IMR-90 (cell line): Measurements from ENCODE around the gene PLXNA4. TPM values are rescaled to one million over a fixed set of nuclear protein-coding genes. Genes with fewer than 3 reads are reported as not detected.
"Not testable (repeated sequence)": the region's sequence is repeated elsewhere in the genome, so short reads cannot be mapped to it uniquely, and the experiment has no call there.

Source experiments
- ATAC-seq: fragments of 200-7000 bp; cut with Tn5 transposase; 2 replicates; pipeline ENCODE4 v1.9.1; 2020; ENCODE audit warnings: low read depth, mild to moderate bottlenecking, moderate library complexity
- BruUV-seq: library from RNA; stranded (reverse); fragments of 400-500 nt; replicated peaks from 2 replicates; lab custom pipeline; 2021; lab: Mats Ljungman, UMichigan
- CTCF ChIA-PET: fragments of 300-600 bp; formaldehyde crosslinking; extraction: SDS; loops from one replicate; lab custom pipeline; 2021; ENCODE audit warnings: antibody characterized with exemption; lab: Yijun Ruan, JAX
- POLR2A ChIA-PET: fragments of 300-600 bp; sonication (Branson Sonifier 250); formaldehyde crosslinking; loops from one replicate; lab custom pipeline; 2022; ENCODE audit warnings: antibody characterized with exemption; ENCODE audit not compliant: unreplicated experiment; lab: Charles Lee
- DNase-seq: peaks from one replicate; pipeline ENCODE4 v3.0.0; 2013
- H2AFZ ChIP-seq: replicated peaks from 2 replicates; pipeline ENCODE3; 2013; ENCODE audit warnings: low read length, mild to moderate bottlenecking; ENCODE audit not compliant: poor library complexity
- H2AK5ac ChIP-seq: 2 replicates; pipeline ENCODE4 v1.6.1; 2013; ENCODE audit warnings: low read depth, low read length, inconsistent platforms
- H2AK9ac ChIP-seq: replicated peaks from 2 replicates; pipeline ENCODE3; 2013; ENCODE audit warnings: mild to moderate bottlenecking, low read depth, low read length, moderate library complexity; ENCODE audit not compliant: poor library complexity
- H2BK120ac ChIP-seq: 2 replicates; pipeline ENCODE4 v1.6.1; 2013; ENCODE audit warnings: low read depth, low read length, inconsistent platforms
- H2BK15ac ChIP-seq: 3 replicates; pipeline ENCODE4 v1.6.1; 2013; ENCODE audit warnings: low read depth, low read length, inconsistent platforms
- H2BK20ac ChIP-seq: 2 replicates; pipeline ENCODE4 v1.6.1; 2013; ENCODE audit warnings: low read depth, mild to moderate bottlenecking, inconsistent platforms, low read length, moderate library complexity
- H2BK5ac ChIP-seq: 2 replicates; pipeline ENCODE4 v1.6.1; 2013; ENCODE audit warnings: mild to moderate bottlenecking, low read depth, low read length, inconsistent platforms; ENCODE audit not compliant: poor library complexity, severe bottlenecking
- H3K14ac ChIP-seq: replicated peaks from 2 replicates; pipeline ENCODE4 v1.6.1; 2013; ENCODE audit warnings: low read depth, low read length, inconsistent platforms
- H3K18ac ChIP-seq: 2 replicates; pipeline ENCODE4 v1.6.1; 2013; ENCODE audit warnings: low read depth, low read length, control low read depth
- H3K23ac ChIP-seq: 2 replicates; pipeline ENCODE4 v1.6.1; 2013; ENCODE audit warnings: low read depth, low read length, inconsistent platforms
- H3K27ac ChIP-seq: 2 replicates; pipeline ENCODE4 v1.5.1; 2013; ENCODE audit warnings: mild to moderate bottlenecking, control low read depth, low read length; ENCODE audit not compliant: insufficient read depth
- H3K27me3 ChIP-seq: 2 replicates; pipeline ENCODE4 v1.6.1; 2013; ENCODE audit warnings: low read length; ENCODE audit not compliant: control insufficient read depth, insufficient read depth
- H3K36me3 ChIP-seq: 2 replicates; pipeline ENCODE4 v1.6.1; 2013; ENCODE audit warnings: low read length, mixed read lengths; ENCODE audit not compliant: control insufficient read depth, insufficient read depth
- H3K4ac ChIP-seq: 2 replicates; pipeline ENCODE4 v1.6.1; 2013; ENCODE audit warnings: low read depth, low read length, inconsistent platforms
- H3K4me1 ChIP-seq: 2 replicates; pipeline ENCODE4 v1.6.1; 2013; ENCODE audit warnings: low read length, mixed read lengths; ENCODE audit not compliant: control insufficient read depth, insufficient read depth
- H3K4me2 ChIP-seq: 2 replicates; pipeline ENCODE4 v1.6.1; 2013; ENCODE audit warnings: low read depth, mild to moderate bottlenecking, control low read depth, low read length, moderate library complexity
- H3K4me3 ChIP-seq: 2 replicates; pipeline ENCODE4 v1.5.1; 2013; ENCODE audit warnings: low read depth, mild to moderate bottlenecking, control low read depth, low read length, moderate library complexity; ENCODE audit not compliant: insufficient read depth
- H3K56ac ChIP-seq: 2 replicates; pipeline ENCODE4 v1.6.1; 2013; ENCODE audit warnings: low read length, inconsistent platforms; ENCODE audit not compliant: insufficient read depth; ENCODE audit errors: extremely low read depth
- H3K79me1 ChIP-seq, 2 experiments: 2 replicates each; pipeline ENCODE4 v1.6.1; 2013; ENCODE audit warnings: low read length in 2 of 2, inconsistent platforms in 1 of 2, low read depth in 1 of 2
- H3K9ac ChIP-seq: 2 replicates; pipeline ENCODE4 v1.6.1; 2013; ENCODE audit warnings: low read depth, low read length, control low read depth
- H3K9me1 ChIP-seq: 2 replicates; pipeline ENCODE4 v1.6.1; 2013; ENCODE audit warnings: low read length, inconsistent platforms; ENCODE audit not compliant: insufficient read depth
- H3K9me3 ChIP-seq: 2 replicates; pipeline ENCODE4 v1.6.1; 2013; ENCODE audit warnings: low read length; ENCODE audit not compliant: control insufficient read depth, insufficient read depth
- H4K20me1 ChIP-seq: 2 replicates; pipeline ENCODE4 v1.6.1; 2013; ENCODE audit warnings: low read length, inconsistent platforms; ENCODE audit not compliant: insufficient read depth
- H4K5ac ChIP-seq: 2 replicates; pipeline ENCODE4 v1.6.1; 2013; ENCODE audit warnings: mild to moderate bottlenecking, low read depth, low read length, control low read depth
- H4K8ac ChIP-seq, 2 experiments: 2 replicates each; pipeline ENCODE4 v1.6.1; 2013; ENCODE audit warnings: low read depth in 2 of 2, low read length in 2 of 2, control low read depth in 1 of 2, inconsistent platforms in 1 of 2
- H4K91ac ChIP-seq: 2 replicates; pipeline ENCODE4 v1.6.1; 2013; ENCODE audit warnings: low read depth, low read length, inconsistent platforms; ENCODE audit not compliant: insufficient read depth
- BHLHE40 ChIP-seq: fragments of 150-350 bp; IDR thresholded peaks from 2 replicates; pipeline ENCODE4 v1.6.1; 2016; ENCODE audit warnings: mild to moderate bottlenecking, low read depth, low read length
- CHD1 ChIP-seq: IDR thresholded peaks from 2 replicates; pipeline ENCODE4 v1.6.1; 2012; ENCODE audit warnings: low read depth, low read length, improper control_type of control experiment
- SMC3 ChIP-seq: fragments of 150-350 bp; IDR thresholded peaks from 2 replicates; pipeline ENCODE4 v1.6.1; 2016; ENCODE audit warnings: low read depth, mild to moderate bottlenecking, antibody characterized with exemption, low read length, moderate library complexity
- WGBS, 2 experiments: methylation state at CpG; one replicate each; pipeline versions ENCODE4 v1.1.5 to v1.1.7; 2013; ENCODE audit warnings: missing lambda C conversion rate in 2 of 2; ENCODE audit not compliant: insufficient read length in 1 of 2; ENCODE audit errors: extremely low coverage in 2 of 2; 5-methylcytosine and 5-hydroxymethylcytosine counted together
- dilution Hi-C: fragments of 300-500 bp; cut with HindIII; formaldehyde crosslinking; loops from one replicate; pipeline ENCODE4 v1.14.3; 2018; ENCODE audit warnings: low sequenced_read_pairs; ENCODE audit not compliant: unreplicated experiment
- in situ Hi-C: fragments of 300-500 bp; cut with MboI; formaldehyde crosslinking; loops from 3 replicates; pipeline ENCODE4 v1.14.3; 2019; ENCODE audit warnings: low sequenced_read_pairs, inconsistent platforms, mixed read lengths
- intact Hi-C: fragments of 100-400 bp; cut with micrococcal nuclease; formaldehyde crosslinking; loops from 2 replicates; pipeline ENCODE4 v1.10.0; 2022
- polyA plus RNA-seq, 3 experiments: library from polyadenylated mRNA; depleted of rRNA; stranded (reverse); fragments of >200 nt; gene quantifications; 2 replicates each; pipeline ENCODE4 v1.2.3, GENCODE V29; 2012; ENCODE audit warnings: low replicate concordance in 1 of 3
- total RNA-seq: library from RNA; depleted of rRNA; stranded (reverse); fragments of >200 nt; gene quantifications from 2 replicates; pipeline ENCODE4 v1.2.3, GENCODE V29; 2012

Gene PLXNA4
- total and polyA plus RNA-seq, 2 of the 4 experiments (the other 2 are of a cell fraction): under 0.01 TPM

GRCh38 chr7:132168239-132168638, 408.0 kb downstream of the PLXNA4 start:
- H2AFZ ChIP-seq: peak overlapping the region; percentile 43
- H3K36me3 ChIP-seq: no peaks in the 10 kb centered on the region
- H2BK20ac ChIP-seq: no peak overlapping the region
- intact Hi-C loops: no loop called here
- H3K4me3 ChIP-seq: no peak overlapping the region
- H4K5ac ChIP-seq: no peak overlapping the region
- no TSS peak for BruUV-seq
- H3K56ac ChIP-seq: no peak overlapping the region
- no peaks in the 10 kb centered on the region for H3K9me1 ChIP-seq
- no peak overlapping the region for H3K23ac ChIP-seq
- no peaks in the 10 kb centered on the region for H3K79me1 ChIP-seq
- H3K18ac ChIP-seq: no peak overlapping the region
- 84% methylated on average over 9 of the region's 17 CpGs; no CpG with 5 or more reads in 1 of the 2 experiments for WGBS, 2 experiments
- DNase-seq (no peak), ATAC-seq (no peak)
- no peak overlapping the region for H3K14ac ChIP-seq
- no peak overlapping the region for H2BK5ac ChIP-seq
- no peaks in the 10 kb centered on the region; the same call in 1 of the 2 replicates for H3K27me3 ChIP-seq
- CTCF ChIA-PET: no interaction called here
- H4K91ac ChIP-seq: no peak overlapping the region
- no peak overlapping the region for H3K9ac ChIP-seq
- H2AK5ac ChIP-seq: no peak overlapping the region
- POLR2A ChIA-PET: no interaction called here
- H3K4me1 ChIP-seq: no peaks in the 10 kb centered on the region
- H2BK120ac ChIP-seq: no peak overlapping the region
- no peak overlapping the region for H3K27ac ChIP-seq
- no peak overlapping the region for H2AK9ac ChIP-seq
- no peaks in the 10 kb centered on the region for H3K9me3 ChIP-seq
- H4K20me1 ChIP-seq: no peaks in the 10 kb centered on the region
- no peak overlapping the region for H4K8ac ChIP-seq
- H3K4ac ChIP-seq: no peak overlapping the region
- dilution Hi-C loops: no loop called here
- H3K4me2 ChIP-seq: no peak overlapping the region
- in situ Hi-C loops: no loop called here
- TF ChIP-seq CHD1 (no peak), BHLHE40 (no peak), SMC3 (no peak)
- H2BK15ac ChIP-seq: no peak overlapping the region

DNA sequence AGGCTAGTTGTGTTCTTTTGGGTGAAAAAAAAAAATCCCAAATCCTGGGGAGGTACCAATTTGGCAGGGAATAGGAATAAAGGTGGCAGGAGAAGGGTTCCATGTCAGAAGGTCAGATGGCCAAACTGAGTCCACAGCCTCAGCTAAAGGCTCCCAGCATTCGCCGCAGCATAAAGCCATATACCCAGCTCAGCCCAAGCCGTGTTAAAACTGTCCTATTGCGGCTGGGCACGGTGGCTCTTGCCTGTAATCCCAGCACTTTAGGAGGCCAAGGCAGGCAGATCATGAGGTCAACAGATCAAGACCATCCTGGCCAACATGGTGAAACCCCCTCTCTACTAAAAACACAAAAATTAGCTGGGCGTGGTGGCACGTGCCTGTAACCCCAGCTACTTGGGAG, 410.6 kb downstream of the PLXNA4 start:
- H4K5ac ChIP-seq, H3K36me3 ChIP-seq, H3K4ac ChIP-seq, H2AFZ ChIP-seq, H2AK9ac ChIP-seq, H3K4me3 ChIP-seq, BruUV-seq, in situ Hi-C loops, H4K91ac ChIP-seq, dilution Hi-C loops, H3K9me3 ChIP-seq, H3K9ac ChIP-seq, H3K9me1 ChIP-seq, intact Hi-C loops, H3K4me1 ChIP-seq, H2BK15ac ChIP-seq, DNase-seq, H3K23ac ChIP-seq, POLR2A ChIA-PET, H2BK20ac ChIP-seq, H3K18ac ChIP-seq, H4K20me1 ChIP-seq, H2BK120ac ChIP-seq, CTCF ChIA-PET, H3K27me3 ChIP-seq, ATAC-seq, H2AK5ac ChIP-seq, H2BK5ac ChIP-seq, H3K14ac ChIP-seq, H3K27ac ChIP-seq, H4K8ac ChIP-seq, H3K56ac ChIP-seq, H3K4me2 ChIP-seq, H3K79me1 ChIP-seq: not testable (repeated sequence)
- WGBS, 2 experiments: no CpG with 5 or more reads among the region's 7 CpGs
